Lower lobe of right lung (tissue), 2 donors: ENCODE measurements around the gene GDPGP1. TPM values are rescaled to one million over a fixed set of nuclear protein-coding genes. Genes with fewer than 3 reads are reported as not detected.

ENCODE experiments used
- ATAC-seq, 2 donors: fragments of 200-7000 bp; cut with Tn5 transposase; one replicate each; pipeline ENCODE4 v1.9.1; 2020 to 2022; ENCODE audit warnings: mild to moderate bottlenecking in 2 of 2, moderate library complexity in 2 of 2
- DNase-seq: peaks from one replicate; pipeline ENCODE4 v3.0.0-alpha.2; 2020
- H3K27ac ChIP-seq: fragments of 200-600 bp; one replicate; pipeline ENCODE4 v1.8.0; 2022
- H3K27me3 ChIP-seq: fragments of 200-600 bp; one replicate; pipeline ENCODE4 v1.8.0; 2022; ENCODE audit warnings: low read depth
- H3K36me3 ChIP-seq: fragments of 200-600 bp; one replicate; pipeline ENCODE4 v1.8.0; 2022; ENCODE audit warnings: mild to moderate bottlenecking
- H3K4me1 ChIP-seq: fragments of 200-600 bp; one replicate; pipeline ENCODE4 v1.8.0; 2022
- H3K4me3 ChIP-seq: fragments of 200-600 bp; one replicate; pipeline ENCODE4 v1.8.0; 2022; ENCODE audit warnings: mild to moderate bottlenecking
- H3K9me3 ChIP-seq: fragments of 200-600 bp; one replicate; pipeline ENCODE4 v1.8.0; 2022
- intact Hi-C: fragments of 100-400 bp; cut with DNase I; formaldehyde crosslinking; loops from one replicate; pipeline ENCODE4 v1.11.0; 2022
- total RNA-seq: library from RNA; stranded (reverse); fragmentation: NEBNext Ultra II Directional; extraction: Animal tissue kit (Norgen Biotek cat#: 25700); gene quantifications from one replicate; pipeline ENCODE4 v1.2.1, GENCODE V29; 2021
- TF ChIP-seq, protein P1 (sequence below): fragments of 200-600 bp; IDR thresholded peaks from one replicate; pipeline ENCODE4 v1.8.0; 2022; ENCODE audit warnings: antibody characterized with exemption, mild to moderate bottlenecking
- donor health status: DM: no; HTN: yes; CAD: no; lungs with severe emphysema.

The GDPGP1 gene
- total RNA-seq, 1 donor from 2014 or later, result 13.1 TPM

DNA sequence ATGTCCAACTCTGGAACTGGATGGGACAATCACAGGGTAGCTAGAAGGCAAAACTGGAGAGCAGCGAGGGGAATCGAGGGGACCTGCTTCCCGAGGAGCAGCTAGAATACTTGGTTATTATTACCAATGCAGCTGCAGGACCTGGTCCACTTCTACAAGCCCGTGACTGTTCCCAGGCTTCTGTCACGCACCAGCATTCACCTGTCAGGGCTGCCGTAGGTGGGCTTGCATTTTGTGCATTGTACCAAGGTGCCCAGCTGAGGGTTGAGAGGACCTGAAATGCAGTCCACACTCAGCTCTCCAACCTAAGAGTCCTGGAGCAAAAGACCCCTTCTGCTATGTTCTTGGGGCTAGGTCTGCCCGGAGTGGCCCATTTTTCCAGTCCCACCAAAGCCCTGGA is 30.5 kb upstream of the GDPGP1 start:
- no peak overlapping the region for H3K27ac ChIP-seq
- H3K36me3 ChIP-seq, result peaks cover 16% of the 10 kb centered on the region
- H3K4me1 ChIP-seq, result peaks cover 23% of the 10 kb centered on the region
- TF ChIP-seq, protein P1, sequence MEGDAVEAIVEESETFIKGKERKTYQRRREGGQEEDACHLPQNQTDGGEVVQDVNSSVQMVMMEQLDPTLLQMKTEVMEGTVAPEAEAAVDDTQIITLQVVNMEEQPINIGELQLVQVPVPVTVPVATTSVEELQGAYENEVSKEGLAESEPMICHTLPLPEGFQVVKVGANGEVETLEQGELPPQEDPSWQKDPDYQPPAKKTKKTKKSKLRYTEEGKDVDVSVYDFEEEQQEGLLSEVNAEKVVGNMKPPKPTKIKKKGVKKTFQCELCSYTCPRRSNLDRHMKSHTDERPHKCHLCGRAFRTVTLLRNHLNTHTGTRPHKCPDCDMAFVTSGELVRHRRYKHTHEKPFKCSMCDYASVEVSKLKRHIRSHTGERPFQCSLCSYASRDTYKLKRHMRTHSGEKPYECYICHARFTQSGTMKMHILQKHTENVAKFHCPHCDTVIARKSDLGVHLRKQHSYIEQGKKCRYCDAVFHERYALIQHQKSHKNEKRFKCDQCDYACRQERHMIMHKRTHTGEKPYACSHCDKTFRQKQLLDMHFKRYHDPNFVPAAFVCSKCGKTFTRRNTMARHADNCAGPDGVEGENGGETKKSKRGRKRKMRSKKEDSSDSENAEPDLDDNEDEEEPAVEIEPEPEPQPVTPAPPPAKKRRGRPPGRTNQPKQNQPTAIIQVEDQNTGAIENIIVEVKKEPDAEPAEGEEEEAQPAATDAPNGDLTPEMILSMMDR, result no peak
- H3K27me3 ChIP-seq, result no peaks in the 10 kb centered on the region
- no peaks in the 10 kb centered on the region for H3K9me3 ChIP-seq
- DNase-seq (no peak), ATAC-seq (no peak)
- intact Hi-C loops, result no loop called here
- H3K4me3 ChIP-seq, result no peak overlapping the region

DNA sequence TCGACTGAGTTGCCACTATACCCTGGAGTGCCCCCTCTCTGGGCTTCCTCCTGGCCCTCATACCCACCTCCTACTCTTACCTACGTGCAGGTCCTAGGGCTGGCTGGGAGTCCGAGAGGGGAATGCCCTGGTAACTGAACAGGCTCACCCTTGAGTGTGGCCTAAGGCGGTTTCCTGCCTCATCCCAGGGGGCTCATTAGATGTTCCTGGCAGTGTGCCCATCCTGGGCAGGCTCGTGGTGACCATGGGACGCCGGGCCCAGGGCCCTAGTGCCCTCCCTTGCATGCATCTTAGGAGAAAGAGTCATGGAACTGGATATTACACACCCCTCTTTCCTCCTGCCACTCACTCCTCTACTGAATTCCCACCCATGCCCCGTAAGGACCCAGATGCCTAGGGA is 30.1 kb upstream of the GDPGP1 start:
- H3K27ac ChIP-seq, result no peak overlapping the region
- peaks cover 16% of the 10 kb centered on the region for H3K36me3 ChIP-seq
- ATAC-seq, result no peak
- H3K27me3 ChIP-seq, result no peaks in the 10 kb centered on the region
- H3K9me3 ChIP-seq, result no peaks in the 10 kb centered on the region
- intact Hi-C loops, result no loop called here
- H3K4me3 ChIP-seq, result no peak overlapping the region
- TF ChIP-seq, protein P1, result no peak
- peaks cover 23% of the 10 kb centered on the region for H3K4me1 ChIP-seq
- no peak for DNase-seq

DNA sequence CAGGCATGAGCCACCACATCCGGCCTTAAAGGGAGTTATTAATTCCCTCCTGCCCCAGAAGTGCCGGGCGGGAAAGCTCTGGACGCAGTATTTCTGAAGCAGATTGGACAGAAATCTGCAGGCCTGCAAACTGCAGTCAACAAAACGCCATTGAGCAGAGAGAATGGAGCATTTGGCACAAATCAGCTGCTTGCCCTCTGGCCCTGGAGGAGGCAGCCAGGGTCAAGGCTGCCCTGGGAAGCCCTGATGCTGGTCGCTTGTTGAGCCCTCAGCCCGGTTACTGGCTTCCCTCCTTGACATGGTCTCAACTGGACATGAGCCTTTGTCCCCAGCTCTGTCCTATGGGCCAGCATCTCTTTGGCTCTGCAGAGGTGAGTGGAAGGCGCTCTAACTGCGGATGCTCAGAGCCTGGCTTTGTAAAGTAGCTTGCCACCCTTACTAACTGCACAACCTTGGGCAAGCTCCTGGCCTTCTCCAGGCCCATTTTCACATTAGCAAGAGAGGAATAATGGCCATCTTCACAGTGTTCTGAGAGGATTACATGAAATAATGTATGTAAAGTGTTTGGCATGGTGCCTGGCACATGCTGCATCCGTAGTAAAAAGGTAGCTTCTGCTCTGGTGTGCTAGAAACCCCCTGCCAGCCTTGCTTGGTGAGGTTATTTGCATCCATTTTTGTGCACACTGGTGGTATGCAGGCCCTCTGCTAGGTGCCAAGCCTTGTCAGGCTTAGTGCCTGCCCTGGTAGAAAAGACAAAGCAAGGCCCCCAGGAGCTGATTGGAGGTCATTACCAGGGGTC is 28.8 kb upstream of the GDPGP1 start:
- TF ChIP-seq, protein P1, result no peak
- H3K4me1 ChIP-seq, result peaks cover 28% of the 10 kb centered on the region
- H3K27me3 ChIP-seq, result no peaks in the 10 kb centered on the region
- no peak overlapping the region for H3K4me3 ChIP-seq
- no peak for ATAC-seq
- intact Hi-C loops, result no loop called here
- peaks cover 16% of the 10 kb centered on the region for H3K36me3 ChIP-seq
- no peaks in the 10 kb centered on the region for H3K9me3 ChIP-seq
- no peak overlapping the region for H3K27ac ChIP-seq
- no peak for DNase-seq

DNA sequence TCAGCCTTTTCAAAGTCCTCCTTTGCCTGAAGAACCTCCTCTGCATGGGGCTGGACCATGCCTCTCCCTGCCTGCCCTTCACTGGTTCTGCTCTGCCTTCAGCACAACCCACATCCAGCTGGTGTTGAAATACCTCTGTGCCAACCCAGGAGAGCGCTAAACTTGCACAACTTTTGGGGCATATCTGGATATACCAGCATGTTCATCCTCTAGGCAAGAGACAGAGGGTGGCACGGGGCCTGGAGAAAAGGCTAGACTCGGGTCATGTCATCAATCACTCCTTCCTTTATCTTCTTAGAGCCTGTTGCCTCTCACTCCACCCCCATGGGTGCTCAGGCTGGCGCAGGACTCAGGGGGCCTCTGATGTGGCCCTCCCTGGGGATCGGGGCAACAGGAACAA is 28.1 kb upstream of the GDPGP1 start:
- ATAC-seq (no peak), DNase-seq (no peak)
- Histone ChIP-seq H3K9me3 (no peaks in the 10 kb centered on the region), H3K4me1 (peaks cover 30% of the 10 kb centered on the region), H3K27ac (no peak overlapping the region), H3K36me3 (peaks cover 16% of the 10 kb centered on the region), H3K4me3 (no peak overlapping the region), H3K27me3 (no peaks in the 10 kb centered on the region)
- intact Hi-C loops, result no loop called here
- TF ChIP-seq, protein P1, result no peak

DNA sequence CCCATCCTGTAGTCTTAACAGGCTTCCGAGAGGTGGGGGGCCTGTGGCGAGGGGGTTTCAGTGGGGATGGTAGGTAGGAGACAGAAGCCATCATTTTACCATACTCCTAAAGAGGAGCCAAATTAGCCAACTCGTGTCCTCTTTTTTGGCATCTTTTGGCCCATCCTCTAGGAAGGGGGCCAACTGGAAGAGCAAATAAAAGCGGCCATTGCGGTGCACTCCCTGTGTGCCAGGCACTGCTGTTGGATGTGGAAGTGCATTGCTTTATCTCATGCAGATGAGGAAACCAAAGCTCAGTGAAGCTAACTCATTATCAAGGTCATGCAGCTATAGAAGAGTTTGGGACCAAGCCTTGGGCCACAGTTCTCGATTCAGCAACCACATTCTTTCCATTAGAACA is 26.8 kb upstream of the GDPGP1 start:
- H3K9me3 ChIP-seq, result no peaks in the 10 kb centered on the region
- H3K27me3 ChIP-seq, result no peaks in the 10 kb centered on the region
- TF ChIP-seq, protein P1, result no peak
- no peak overlapping the region for H3K27ac ChIP-seq
- intact Hi-C loops, result no loop called here
- DNase-seq, result no peak
- H3K4me1 ChIP-seq, result peaks cover 35% of the 10 kb centered on the region
- H3K36me3 ChIP-seq, result peaks cover 16% of the 10 kb centered on the region
- ATAC-seq, result no peak
- no peak overlapping the region for H3K4me3 ChIP-seq
